SK-N-SH (cell line): ENCODE measurements around the gene AGBL1.

ENCODE experiments used
- EP300 ChIP-seq, 2 experiments: IDR thresholded peaks; 2 replicates each; pipeline versions ENCODE4 v1.4.0 to v1.6.1; 2012; ENCODE audit warnings: borderline replicate concordance in 1 of 2, low read depth in 1 of 2, low read length in 1 of 2
- FOXJ3 ChIP-seq: sonication (generic); formaldehyde crosslinking; IDR thresholded peaks from 2 replicates; pipeline ENCODE4 v1.5.1; 2020; ENCODE audit warnings: mild to moderate bottlenecking, missing genetic modification reagents
- JUND ChIP-seq: IDR thresholded peaks from 2 replicates; pipeline ENCODE4 v1.4.0; 2012
- POLR2AphosphoS5 ChIP-seq: IDR thresholded peaks from 2 replicates; pipeline ENCODE4 v1.6.1; 2012; ENCODE audit warnings: low read depth, low read length
- SIN3A ChIP-seq: IDR thresholded peaks from 2 replicates; pipeline ENCODE4 v1.6.1; 2012; ENCODE audit warnings: low read depth, mild to moderate bottlenecking, low read length, moderate library complexity, borderline replicate concordance
- SMC3 ChIP-seq: IDR thresholded peaks from 2 replicates; pipeline ENCODE4 v1.6.1; 2012; ENCODE audit warnings: low read depth, low read length, improper control_type of control experiment
- TCF12 ChIP-seq: IDR thresholded peaks from 2 replicates; pipeline ENCODE4 v1.4.0; 2012
- TF ChIP-seq, protein P1 (sequence below): fragments of 200-600 bp; sonication (generic); IDR thresholded peaks from 2 replicates; pipeline ENCODE4 v1.6.1; 2017; ENCODE audit warnings: antibody characterized with exemption, mild to moderate bottlenecking, moderate library complexity
- TF ChIP-seq, protein P2 (sequence below): IDR thresholded peaks from 2 replicates; pipeline ENCODE4 v1.6.1; 2012; ENCODE audit warnings: mild to moderate bottlenecking, low read depth, low read length, moderate library complexity
- TF ChIP-seq, protein P3 (sequence below): IDR thresholded peaks from 2 replicates; pipeline ENCODE4; 2012

DNA sequence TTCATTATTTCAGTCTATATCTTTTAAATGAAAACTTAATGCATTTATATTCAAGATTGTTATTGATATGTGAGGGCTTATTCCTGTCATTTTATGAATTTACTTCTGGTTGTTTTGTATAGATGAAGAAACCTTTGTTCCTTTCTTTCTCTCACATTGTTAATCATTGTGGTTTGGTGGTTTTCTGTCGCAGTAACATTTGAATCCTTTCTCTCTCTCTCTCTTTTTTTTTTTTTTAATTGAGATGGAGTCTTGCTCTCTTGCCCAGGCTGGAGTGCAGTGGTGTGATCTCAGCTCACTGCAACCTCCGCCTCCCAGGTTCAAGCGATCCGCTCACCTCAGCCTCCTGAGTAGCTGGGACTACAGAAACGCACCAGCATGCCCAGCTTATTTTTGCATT is 22.1 kb downstream of the AGBL1 start:
- TF ChIP-seq JUND, result no peak
- no peak for TF ChIP-seq SIN3A
- no peak for TF ChIP-seq EP300 (IDR thresholded peaks at IDR 0.05; ENCODE audit: borderline replicate concordance in 1 of 2, low read depth in 1 of 2, low read length in 1 of 2)
- TF ChIP-seq SMC3, result no peak
- TF ChIP-seq, protein P1, sequence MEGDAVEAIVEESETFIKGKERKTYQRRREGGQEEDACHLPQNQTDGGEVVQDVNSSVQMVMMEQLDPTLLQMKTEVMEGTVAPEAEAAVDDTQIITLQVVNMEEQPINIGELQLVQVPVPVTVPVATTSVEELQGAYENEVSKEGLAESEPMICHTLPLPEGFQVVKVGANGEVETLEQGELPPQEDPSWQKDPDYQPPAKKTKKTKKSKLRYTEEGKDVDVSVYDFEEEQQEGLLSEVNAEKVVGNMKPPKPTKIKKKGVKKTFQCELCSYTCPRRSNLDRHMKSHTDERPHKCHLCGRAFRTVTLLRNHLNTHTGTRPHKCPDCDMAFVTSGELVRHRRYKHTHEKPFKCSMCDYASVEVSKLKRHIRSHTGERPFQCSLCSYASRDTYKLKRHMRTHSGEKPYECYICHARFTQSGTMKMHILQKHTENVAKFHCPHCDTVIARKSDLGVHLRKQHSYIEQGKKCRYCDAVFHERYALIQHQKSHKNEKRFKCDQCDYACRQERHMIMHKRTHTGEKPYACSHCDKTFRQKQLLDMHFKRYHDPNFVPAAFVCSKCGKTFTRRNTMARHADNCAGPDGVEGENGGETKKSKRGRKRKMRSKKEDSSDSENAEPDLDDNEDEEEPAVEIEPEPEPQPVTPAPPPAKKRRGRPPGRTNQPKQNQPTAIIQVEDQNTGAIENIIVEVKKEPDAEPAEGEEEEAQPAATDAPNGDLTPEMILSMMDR, result no peak
- TF ChIP-seq, protein P2, sequence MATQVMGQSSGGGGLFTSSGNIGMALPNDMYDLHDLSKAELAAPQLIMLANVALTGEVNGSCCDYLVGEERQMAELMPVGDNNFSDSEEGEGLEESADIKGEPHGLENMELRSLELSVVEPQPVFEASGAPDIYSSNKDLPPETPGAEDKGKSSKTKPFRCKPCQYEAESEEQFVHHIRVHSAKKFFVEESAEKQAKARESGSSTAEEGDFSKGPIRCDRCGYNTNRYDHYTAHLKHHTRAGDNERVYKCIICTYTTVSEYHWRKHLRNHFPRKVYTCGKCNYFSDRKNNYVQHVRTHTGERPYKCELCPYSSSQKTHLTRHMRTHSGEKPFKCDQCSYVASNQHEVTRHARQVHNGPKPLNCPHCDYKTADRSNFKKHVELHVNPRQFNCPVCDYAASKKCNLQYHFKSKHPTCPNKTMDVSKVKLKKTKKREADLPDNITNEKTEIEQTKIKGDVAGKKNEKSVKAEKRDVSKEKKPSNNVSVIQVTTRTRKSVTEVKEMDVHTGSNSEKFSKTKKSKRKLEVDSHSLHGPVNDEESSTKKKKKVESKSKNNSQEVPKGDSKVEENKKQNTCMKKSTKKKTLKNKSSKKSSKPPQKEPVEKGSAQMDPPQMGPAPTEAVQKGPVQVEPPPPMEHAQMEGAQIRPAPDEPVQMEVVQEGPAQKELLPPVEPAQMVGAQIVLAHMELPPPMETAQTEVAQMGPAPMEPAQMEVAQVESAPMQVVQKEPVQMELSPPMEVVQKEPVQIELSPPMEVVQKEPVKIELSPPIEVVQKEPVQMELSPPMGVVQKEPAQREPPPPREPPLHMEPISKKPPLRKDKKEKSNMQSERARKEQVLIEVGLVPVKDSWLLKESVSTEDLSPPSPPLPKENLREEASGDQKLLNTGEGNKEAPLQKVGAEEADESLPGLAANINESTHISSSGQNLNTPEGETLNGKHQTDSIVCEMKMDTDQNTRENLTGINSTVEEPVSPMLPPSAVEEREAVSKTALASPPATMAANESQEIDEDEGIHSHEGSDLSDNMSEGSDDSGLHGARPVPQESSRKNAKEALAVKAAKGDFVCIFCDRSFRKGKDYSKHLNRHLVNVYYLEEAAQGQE, result no peak
- TF ChIP-seq POLR2AphosphoS5, result no peak
- no peak for TF ChIP-seq FOXJ3
- TF ChIP-seq, protein P3, sequence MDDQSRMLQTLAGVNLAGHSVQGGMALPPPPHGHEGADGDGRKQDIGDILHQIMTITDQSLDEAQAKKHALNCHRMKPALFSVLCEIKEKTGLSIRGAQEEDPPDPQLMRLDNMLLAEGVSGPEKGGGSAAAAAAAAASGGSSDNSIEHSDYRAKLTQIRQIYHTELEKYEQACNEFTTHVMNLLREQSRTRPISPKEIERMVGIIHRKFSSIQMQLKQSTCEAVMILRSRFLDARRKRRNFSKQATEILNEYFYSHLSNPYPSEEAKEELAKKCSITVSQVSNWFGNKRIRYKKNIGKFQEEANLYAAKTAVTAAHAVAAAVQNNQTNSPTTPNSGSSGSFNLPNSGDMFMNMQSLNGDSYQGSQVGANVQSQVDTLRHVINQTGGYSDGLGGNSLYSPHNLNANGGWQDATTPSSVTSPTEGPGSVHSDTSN, result no peak
- TF ChIP-seq TCF12, result no peak
